ENCODE measurements around the gene HM13. TPM values are rescaled to one million over a fixed set of nuclear protein-coding genes. Genes with fewer than 3 reads are reported as not detected.

Gene HM13
- total and polyA plus RNA-seq, 9 of the 15 experiments (the other 6 are each of a cell fraction or from before 2014, with no cell fraction given): 7.7 to 136 (median 74.5) TPM

GRCh38 chr20:31605031-31605901 is 91.0 kb downstream of the HM13 start, which contains the start of gene ID1 (continued):
- TF ChIP-seq MXD1 (CRISPR knock-in tag; IDR thresholded peaks at IDR 0.05; ENCODE audit: borderline replicate concordance, poor library complexity, severe bottlenecking): peak; percentile 13
- no peak for TF ChIP-seq ELK3 (CRISPR knock-in tag; IDR thresholded peaks at IDR 0.05)
- TF ChIP-seq AFF4 (CRISPR knock-in tag; IDR thresholded peaks at IDR 0.05): peak; percentile 85
- TF ChIP-seq GTF2B (IDR thresholded peaks at IDR 0.05; ENCODE audit: extremely low read depth, insufficient read length): peak; percentile 96
- peak; percentile 94; the same call in 1 of the 2 replicates for TF ChIP-seq PHF8 (IDR thresholded peaks at IDR 0.05; ENCODE audit: borderline replicate concordance, low read length)
- peak; percentile 2; the same call in 1 of the 2 replicates for TF ChIP-seq PTBP1 (IDR thresholded peaks at IDR 0.05; ENCODE audit: low read depth, low read length)
- TF ChIP-seq THRAP3 (IDR thresholded peaks at IDR 0.05; ENCODE audit: borderline replicate concordance): peak; percentile 58; the same call in 1 of the 2 replicates
- TF ChIP-seq ZNF57 (CRISPR knock-in tag; IDR thresholded peaks at IDR 0.05): no peak
- no peak for TF ChIP-seq ID3 (CRISPR knock-in tag; IDR thresholded peaks at IDR 0.05)
- peak; percentile 49; the same call in 1 of the 2 replicates for TF ChIP-seq ID3 (tag; IDR thresholded peaks at IDR 0.05)
- peak in 1 of 3 experiments; percentile 51 for TF ChIP-seq YY1 (IDR thresholded peaks at IDR 0.05; ENCODE audit: borderline replicate concordance in 1 of 3, control insufficient read depth in 1 of 3, extremely low read depth in 1 of 3, insufficient read depth in 3 of 3, insufficient read length in 1 of 3, insufficient replicate concordance in 2 of 3, low read depth in 1 of 3, low read length in 2 of 3)
- TF ChIP-seq SREBF2 (CRISPR knock-in tag; IDR thresholded peaks at IDR 0.05): no peak
- 0 out of 2 replicates have a peak, but pooled peaks have one; percentile 8 for TF ChIP-seq NFE2 (IDR thresholded peaks at IDR 0.05; ENCODE audit: low read depth)
- TF ChIP-seq DMBX1 (CRISPR knock-in tag; IDR thresholded peaks at IDR 0.05; ENCODE audit: borderline replicate concordance): no peak
- peak; percentile 63 for TF ChIP-seq NELFE (IDR thresholded peaks at IDR 0.05; ENCODE audit: insufficient read depth, insufficient read length)
- TF ChIP-seq MEF2A (IDR thresholded peaks at IDR 0.05; ENCODE audit: control insufficient read depth, low read depth, low read length): 0 out of 2 replicates have a peak, but pooled peaks have one; percentile 13
